BLaER1 (cell line): ENCODE results near the gene ZNF541.
"Not testable (repeated sequence)": the region's sequence is repeated elsewhere in the genome, so short reads cannot be mapped to it uniquely, and the experiment has no call there.

Experiments
- H3K27ac ChIP-seq: shearing (Covaris generic); formaldehyde crosslinking; 2 replicates; pipeline ENCODE4 v1.8.1; 2022
- H3K27me3 ChIP-seq: shearing (Covaris generic); formaldehyde crosslinking; 2 replicates; pipeline ENCODE4 v1.8.1; 2022
- H3K36me3 ChIP-seq: shearing (Covaris generic); formaldehyde crosslinking; 2 replicates; pipeline ENCODE4 v1.8.1; 2022
- H3K4me1 ChIP-seq: shearing (Covaris generic); formaldehyde crosslinking; 2 replicates; pipeline ENCODE4 v1.8.1; 2022
- H3K4me2 ChIP-seq: shearing (Covaris generic); formaldehyde crosslinking; 2 replicates; pipeline ENCODE4 v1.8.1; 2022
- H3K4me3 ChIP-seq: shearing (Covaris generic); formaldehyde crosslinking; 2 replicates; pipeline ENCODE4 v1.8.1; 2022
- H3K9ac ChIP-seq: shearing (Covaris generic); formaldehyde crosslinking; 2 replicates; pipeline ENCODE4 v1.8.1; 2022
- H3K9me3 ChIP-seq: shearing (Covaris generic); formaldehyde crosslinking; 2 replicates; pipeline ENCODE4 v1.8.1; 2022
- H4K20me1 ChIP-seq: shearing (Covaris generic); formaldehyde crosslinking; 2 replicates; pipeline ENCODE4 v1.8.1; 2022
- Cebpa-rat ChIP-seq: shearing (Covaris generic); IDR thresholded peaks from 2 replicates; pipeline ENCODE4 v1.8.1; 2022

The ZNF541 gene

GRCh38 chr19:47609906-47610894, 37.3 kb upstream of the ZNF541 start:
- Histone ChIP-seq H3K4me1 (peaks cover 53% of the 10 kb centered on the region), H3K9ac (peak overlapping the region; percentile 98), H3K36me3 (peaks cover 9% of the 10 kb centered on the region), H3K9me3 (no peaks in the 10 kb centered on the region), H3K27ac (peak overlapping the region; percentile 99), H3K27me3 (no peaks in the 10 kb centered on the region), H3K4me3 (peak overlapping the region; percentile 100), H3K4me2 (peak overlapping the region; percentile 83), H4K20me1 (peaks cover 55% of the 10 kb centered on the region)
- TF ChIP-seq Cebpa-rat, result no peak

- Histone ChIP-seq H3K4me1 (peaks cover 49% of the 10 kb centered on the region), H4K20me1 (peaks cover 45% of the 10 kb centered on the region), H3K4me3 (peak within 1 kb of the TSS; percentile 100), H3K36me3 (no peaks in the 10 kb centered on the region), H3K27me3 (no peaks in the 10 kb centered on the region), H3K4me2 (peak within 1 kb of the TSS; percentile 87), H3K9ac (peak within 1 kb of the TSS; percentile 98), H3K9me3 (no peaks in the 10 kb centered on the region), H3K27ac (peak within 1 kb of the TSS; percentile 99)
- TF ChIP-seq Cebpa-rat, result no peak
Observed at GRCh38 chr19:47608969-47609905, 36.3 kb upstream of the ZNF541 start, which contains the start of gene BICRA. Gene BICRA, plus strand, starts transcription at chr19:47609134. Its CDS starts 64,441 bp downstream, at chr19:47673575.

GRCh38 chr19:47608074-47608918, 35.3 kb upstream of the ZNF541 start:
- H3K4me2 ChIP-seq, result peak overlapping the region; percentile 87
- H3K9ac ChIP-seq, result peak overlapping the region; percentile 98
- no peaks in the 10 kb centered on the region for H3K9me3 ChIP-seq
- no peaks in the 10 kb centered on the region for H3K36me3 ChIP-seq
- H3K27me3 ChIP-seq, result no peaks in the 10 kb centered on the region
- peaks cover 36% of the 10 kb centered on the region for H4K20me1 ChIP-seq
- H3K4me1 ChIP-seq, result peaks cover 41% of the 10 kb centered on the region
- TF ChIP-seq Cebpa-rat, result no peak
- peak overlapping the region; percentile 100 for H3K4me3 ChIP-seq
- peak overlapping the region; percentile 99 for H3K27ac ChIP-seq

- peaks cover 35% of the 10 kb centered on the region for H3K4me1 ChIP-seq
- no peaks in the 10 kb centered on the region for H3K36me3 ChIP-seq
- H3K27me3 ChIP-seq, result no peaks in the 10 kb centered on the region
- peaks cover 29% of the 10 kb centered on the region for H4K20me1 ChIP-seq
- H3K4me2 ChIP-seq, result peak overlapping the region; percentile 87
- H3K27ac ChIP-seq, result peak overlapping the region; percentile 99
- peak overlapping the region; percentile 98 for H3K9ac ChIP-seq
- no peak for TF ChIP-seq Cebpa-rat
- H3K4me3 ChIP-seq, result peak overlapping the region; percentile 100
- no peaks in the 10 kb centered on the region for H3K9me3 ChIP-seq
Observed at GRCh38 chr19:47607564-47608073, 34.7 kb upstream of the ZNF541 start.

- H3K27me3 ChIP-seq, result 0 out of 2 replicates have a peak, but pooled peaks cover 2% of the 10 kb centered on the region
- no peaks in the 10 kb centered on the region for H3K36me3 ChIP-seq
- peaks cover 27% of the 10 kb centered on the region for H3K4me1 ChIP-seq
- H3K9ac ChIP-seq, result no peak overlapping the region
- TF ChIP-seq Cebpa-rat, result no peak
- no peak overlapping the region for H3K4me3 ChIP-seq
- H3K4me2 ChIP-seq, result no peak overlapping the region
- no peaks in the 10 kb centered on the region for H3K9me3 ChIP-seq
- no peaks in the 10 kb centered on the region for H4K20me1 ChIP-seq
- no peak overlapping the region for H3K27ac ChIP-seq
Observed at GRCh38 chr19:47603706-47604565, 31.0 kb upstream of the ZNF541 start.

- H3K27me3 ChIP-seq, result 0 out of 2 replicates have a peak, but pooled peaks cover 9% of the 10 kb centered on the region
- H3K9ac ChIP-seq, result peak overlapping the region; percentile 86; the same call in 1 of the 2 replicates
- peaks cover 15% of the 10 kb centered on the region for H3K4me1 ChIP-seq
- TF ChIP-seq Cebpa-rat, result no peak
- no peaks in the 10 kb centered on the region for H3K36me3 ChIP-seq
- no peak overlapping the region for H3K27ac ChIP-seq
- no peaks in the 10 kb centered on the region for H3K9me3 ChIP-seq
- H3K4me3 ChIP-seq, result peak overlapping the region; percentile 72
- peak overlapping the region; percentile 90 for H3K4me2 ChIP-seq
- H4K20me1 ChIP-seq, result no peaks in the 10 kb centered on the region
Observed at GRCh38 chr19:47601180-47601904, 28.4 kb upstream of the ZNF541 start.

- H3K9me3 ChIP-seq, result no peaks in the 10 kb centered on the region
- peak overlapping the region; percentile 90 for H3K4me2 ChIP-seq
- no peaks in the 10 kb centered on the region for H3K36me3 ChIP-seq
- H3K9ac ChIP-seq, result peak overlapping the region; percentile 86
- no peaks in the 10 kb centered on the region for H4K20me1 ChIP-seq
- peaks cover 23% of the 10 kb centered on the region for H3K4me1 ChIP-seq
- H3K27me3 ChIP-seq, result 0 out of 2 replicates have a peak, but pooled peaks cover 9% of the 10 kb centered on the region
- TF ChIP-seq Cebpa-rat, result no peak
- peak overlapping the region; percentile 72 for H3K4me3 ChIP-seq
- H3K27ac ChIP-seq, result peak overlapping the region; percentile 89
Observed at GRCh38 chr19:47600246-47601179, 27.6 kb upstream of the ZNF541 start.

- Histone ChIP-seq H3K4me2 (peak overlapping the region; percentile 73), H3K9ac (peak overlapping the region; percentile 72), H3K4me3 (peak overlapping the region; percentile 72), H3K4me1 (peaks cover 24% of the 10 kb centered on the region)
- H3K36me3 ChIP-seq, H3K27ac ChIP-seq, H4K20me1 ChIP-seq, H3K27me3 ChIP-seq, H3K9me3 ChIP-seq: not testable (repeated sequence)
Observed at GRCh38 chr19:47599671-47600245, 26.8 kb upstream of the ZNF541 start.
